ENCODE measurements around the gene SNAPC5.

DNA sequence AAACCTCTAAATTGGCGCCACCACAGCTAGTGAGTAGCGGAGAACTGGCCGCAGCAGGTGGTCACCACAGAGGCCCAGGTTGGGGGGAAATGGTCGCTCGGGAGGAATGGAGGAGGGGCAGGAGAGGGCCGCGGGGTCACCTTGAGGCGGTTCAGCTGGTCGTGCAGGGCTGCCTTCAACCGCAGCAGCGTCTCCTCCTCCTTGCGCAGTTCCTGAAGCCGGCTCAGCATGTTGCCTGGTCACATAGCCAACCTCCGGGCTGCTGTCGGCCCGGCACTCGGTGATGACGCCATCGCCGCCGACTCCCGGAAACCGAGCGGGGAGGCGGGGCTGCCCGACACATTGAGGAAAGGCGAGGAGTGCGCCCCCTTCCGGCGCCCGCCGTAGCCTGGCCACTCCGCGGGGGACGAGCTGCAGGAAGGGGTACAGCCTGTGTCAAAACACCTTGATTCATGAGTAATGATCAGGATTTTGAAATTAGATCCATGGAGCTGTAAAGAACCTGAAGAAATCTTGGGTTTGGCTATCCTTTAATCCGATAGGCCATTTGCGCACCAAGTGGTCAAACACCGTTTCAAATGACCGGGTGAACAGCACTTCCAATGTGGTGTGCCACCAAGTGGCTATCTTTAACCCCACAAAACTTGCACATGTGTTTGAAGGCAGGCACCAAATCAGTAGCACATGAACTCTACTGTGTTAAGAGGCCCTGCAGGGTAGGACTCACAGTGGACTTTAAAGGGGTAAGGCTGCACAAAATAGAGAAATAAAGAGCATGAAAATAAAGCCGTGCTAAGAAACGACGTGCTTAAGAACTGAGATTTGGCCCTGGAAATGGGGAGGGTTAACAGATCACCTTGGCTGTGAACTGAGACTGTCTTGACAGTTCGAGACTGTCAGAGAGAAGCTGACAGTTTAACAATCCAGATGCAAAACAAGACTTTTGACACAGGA, at the start of gene SNAPC5:
- peak; percentile 55 to 66 for TF ChIP-seq POLR2A (IDR thresholded peaks at IDR 0.05)
- TF ChIP-seq, protein P1, sequence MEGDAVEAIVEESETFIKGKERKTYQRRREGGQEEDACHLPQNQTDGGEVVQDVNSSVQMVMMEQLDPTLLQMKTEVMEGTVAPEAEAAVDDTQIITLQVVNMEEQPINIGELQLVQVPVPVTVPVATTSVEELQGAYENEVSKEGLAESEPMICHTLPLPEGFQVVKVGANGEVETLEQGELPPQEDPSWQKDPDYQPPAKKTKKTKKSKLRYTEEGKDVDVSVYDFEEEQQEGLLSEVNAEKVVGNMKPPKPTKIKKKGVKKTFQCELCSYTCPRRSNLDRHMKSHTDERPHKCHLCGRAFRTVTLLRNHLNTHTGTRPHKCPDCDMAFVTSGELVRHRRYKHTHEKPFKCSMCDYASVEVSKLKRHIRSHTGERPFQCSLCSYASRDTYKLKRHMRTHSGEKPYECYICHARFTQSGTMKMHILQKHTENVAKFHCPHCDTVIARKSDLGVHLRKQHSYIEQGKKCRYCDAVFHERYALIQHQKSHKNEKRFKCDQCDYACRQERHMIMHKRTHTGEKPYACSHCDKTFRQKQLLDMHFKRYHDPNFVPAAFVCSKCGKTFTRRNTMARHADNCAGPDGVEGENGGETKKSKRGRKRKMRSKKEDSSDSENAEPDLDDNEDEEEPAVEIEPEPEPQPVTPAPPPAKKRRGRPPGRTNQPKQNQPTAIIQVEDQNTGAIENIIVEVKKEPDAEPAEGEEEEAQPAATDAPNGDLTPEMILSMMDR (IDR thresholded peaks at IDR 0.05): peak; percentile 96 to 99 (median 98)

All from Peyer's patch (tissue), 4 donors.